Urothelium cell line (cell line): ENCODE measurements around the gene GCHFR.

Source experiments
- DNase-seq: peaks from one replicate; pipeline ENCODE4 v3.0.0; 2011; ENCODE audit warnings: low spot score, mixed read lengths
- FAIRE-seq: peaks from 2 replicates; lab custom pipeline; 2011; peaks lifted over from hg19 to GRCh38; lab: Jason Lieb, UNC

Gene GCHFR

DNA sequence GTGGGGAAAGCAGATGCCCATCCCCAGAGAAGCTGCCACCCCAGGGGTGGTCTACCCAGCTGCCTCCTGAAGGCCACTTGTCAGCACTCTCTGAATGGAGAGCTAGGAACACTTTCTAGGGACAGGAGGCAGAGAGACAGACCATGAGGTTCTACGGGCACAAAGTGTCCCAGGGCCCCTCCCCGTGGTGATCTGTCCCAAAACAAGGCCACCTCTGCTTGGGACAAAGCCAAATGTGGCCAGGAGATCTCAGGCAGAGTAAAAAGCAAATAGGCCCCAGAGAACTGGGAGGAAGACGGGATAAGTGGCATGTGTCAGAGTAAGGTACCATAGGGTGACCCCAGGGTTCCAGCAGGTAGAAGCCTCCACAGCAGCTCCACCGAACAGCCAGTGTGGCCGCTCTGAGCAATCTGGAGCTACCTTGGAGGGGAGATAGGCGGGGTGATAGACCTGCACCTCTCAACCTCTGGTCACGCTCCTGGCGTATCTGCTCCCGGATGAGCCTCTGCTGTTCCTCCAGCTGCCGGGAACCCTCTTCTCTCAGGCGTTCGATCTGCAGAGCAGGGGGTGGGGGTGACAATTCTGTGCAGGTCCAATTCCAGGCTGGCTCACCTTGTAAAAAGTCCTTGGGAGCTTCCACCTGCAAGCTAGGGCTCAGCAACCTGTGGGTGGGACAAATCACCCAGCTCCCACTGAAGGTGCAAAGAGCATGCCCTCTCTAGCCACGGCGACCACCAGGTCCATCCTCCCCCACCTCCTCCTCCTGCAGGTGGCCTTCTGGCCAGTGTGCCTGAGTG is 12.1 kb downstream of the GCHFR start:
- no peak for DNase-seq
- no peak for FAIRE-seq

- peak; percentile 67 for DNase-seq
- no peak for FAIRE-seq
Measured at GRCh38 chr15:40776537-40777141, 12.8 kb downstream of the GCHFR start.

DNA sequence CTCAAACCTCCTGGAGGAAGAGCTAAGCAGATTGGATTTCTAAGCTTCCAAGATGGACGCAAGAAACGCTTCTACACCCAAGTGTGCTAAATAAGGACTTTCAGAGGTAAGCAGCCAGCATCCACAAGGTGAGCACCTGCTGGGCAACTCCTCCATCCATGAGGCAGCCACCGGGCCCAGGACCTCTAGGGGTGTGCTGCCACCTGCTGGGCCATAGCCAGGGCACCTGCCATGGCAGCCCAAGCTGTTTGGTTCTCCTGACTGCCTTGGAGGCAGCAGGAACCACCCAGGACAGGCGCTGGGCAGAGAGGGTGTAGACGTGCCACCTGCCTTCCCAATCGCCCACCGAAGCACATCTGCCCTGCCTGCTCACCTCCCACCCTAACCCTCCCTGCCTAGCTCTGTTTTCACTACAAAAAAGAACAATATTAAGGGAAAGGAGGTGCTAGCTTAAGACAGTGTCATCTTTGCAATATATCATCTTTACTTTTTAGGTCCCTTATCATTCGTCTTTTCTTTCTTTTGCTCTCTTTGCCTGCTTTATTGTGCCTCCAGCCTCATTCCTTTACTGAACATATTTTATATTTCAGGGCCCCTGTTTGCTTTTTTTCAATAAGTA is 18.9 kb downstream of the GCHFR start:
- FAIRE-seq (no peak), DNase-seq (peak; percentile 65)

DNA sequence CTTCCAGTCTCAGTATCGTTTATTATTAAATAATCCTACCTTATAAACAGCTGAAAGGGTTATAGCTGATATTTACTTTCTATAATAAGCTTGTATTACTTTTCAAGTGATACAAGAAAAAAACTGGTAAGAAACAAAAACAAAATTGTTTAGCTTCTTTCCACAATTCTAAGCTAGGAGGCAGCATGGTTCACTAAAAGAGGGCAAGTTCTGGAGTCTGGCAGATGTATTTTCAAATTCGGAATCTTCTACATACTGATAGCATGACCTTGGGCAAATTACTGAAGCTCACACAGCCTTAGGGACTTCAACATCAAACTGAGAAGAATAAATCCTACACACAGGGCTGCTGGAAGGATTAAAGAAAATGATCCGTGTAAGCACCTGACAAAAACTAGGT is 21.3 kb downstream of the GCHFR start:
- DNase-seq, result no peak
- FAIRE-seq, result no peak

DNA sequence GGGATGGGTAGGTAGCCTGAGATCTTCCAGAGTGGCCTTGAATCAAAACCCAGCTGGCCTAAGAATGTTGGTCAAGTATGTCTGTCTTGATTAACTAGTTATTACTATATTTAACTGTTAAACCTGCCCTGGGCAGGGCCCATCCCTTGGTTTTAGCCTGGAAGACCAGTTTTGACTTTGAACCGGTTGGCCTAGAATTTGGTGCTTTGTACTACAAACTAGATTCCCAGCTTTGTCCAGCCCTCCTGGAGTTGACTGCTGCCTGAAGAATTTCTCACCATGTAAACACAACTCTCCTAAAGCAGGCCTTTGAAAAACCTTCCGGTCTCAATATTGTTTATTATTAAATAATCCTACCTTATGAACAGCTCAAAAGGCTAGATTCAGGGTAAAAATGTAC is 21.9 kb downstream of the GCHFR start:
- DNase-seq (no peak), FAIRE-seq (no peak)

DNA sequence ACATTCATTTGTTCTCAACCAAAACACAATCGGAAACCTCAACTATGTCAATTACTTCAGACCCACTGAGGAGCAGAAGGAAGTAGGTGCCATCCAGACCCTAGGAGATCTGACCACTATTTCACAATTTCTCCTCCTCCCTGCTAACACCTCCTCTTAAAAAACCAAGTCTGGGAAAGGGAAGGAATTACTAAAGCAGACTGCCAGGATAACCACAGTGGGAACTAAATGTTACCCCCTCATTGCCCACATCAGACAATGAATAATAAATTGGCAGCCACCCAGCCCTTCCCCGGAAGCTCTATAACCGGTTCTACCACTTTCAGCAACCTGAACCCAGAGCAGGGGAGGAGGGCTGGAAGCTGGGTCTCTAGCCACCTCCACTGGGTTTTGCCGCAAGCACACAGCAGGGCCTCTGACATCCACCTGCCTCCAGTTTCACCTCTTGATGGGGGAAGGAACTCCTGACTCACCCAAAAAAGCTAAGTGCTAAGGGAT is 23.5 kb downstream of the GCHFR start:
- DNase-seq, result peak; percentile 72
- no peak for FAIRE-seq

DNA sequence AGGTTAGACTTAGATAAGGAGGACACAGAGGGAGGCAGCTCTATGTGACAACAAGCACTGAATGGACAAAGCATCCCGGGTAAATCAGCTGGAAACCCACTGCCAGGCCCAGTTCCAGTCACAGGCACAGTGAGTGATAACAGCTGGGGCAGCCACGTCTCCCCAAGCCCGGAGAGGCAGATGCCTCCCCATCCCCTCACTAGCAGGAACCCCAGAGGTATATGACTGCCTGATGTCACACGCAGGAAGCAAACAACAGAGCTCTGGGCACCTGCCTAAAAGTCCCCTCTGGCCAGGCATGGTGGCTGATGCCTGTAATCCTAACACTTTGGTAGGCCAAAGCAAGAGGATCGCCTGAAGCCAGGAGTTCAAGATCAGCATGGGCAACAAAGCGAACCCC is 24.1 kb downstream of the GCHFR start:
- no peak for DNase-seq
- no peak for FAIRE-seq

- FAIRE-seq (no peak), DNase-seq (no peak)
Measured at GRCh38 chr15:40789119-40789518, 25.3 kb downstream of the GCHFR start.

GRCh38 chr15:40789999-40790398 is 26.1 kb downstream of the GCHFR start:
- DNase-seq (no peak), FAIRE-seq (no peak)

GRCh38 chr15:40790718-40791117 is 26.9 kb downstream of the GCHFR start:
- DNase-seq (no peak), FAIRE-seq (no peak)

DNA sequence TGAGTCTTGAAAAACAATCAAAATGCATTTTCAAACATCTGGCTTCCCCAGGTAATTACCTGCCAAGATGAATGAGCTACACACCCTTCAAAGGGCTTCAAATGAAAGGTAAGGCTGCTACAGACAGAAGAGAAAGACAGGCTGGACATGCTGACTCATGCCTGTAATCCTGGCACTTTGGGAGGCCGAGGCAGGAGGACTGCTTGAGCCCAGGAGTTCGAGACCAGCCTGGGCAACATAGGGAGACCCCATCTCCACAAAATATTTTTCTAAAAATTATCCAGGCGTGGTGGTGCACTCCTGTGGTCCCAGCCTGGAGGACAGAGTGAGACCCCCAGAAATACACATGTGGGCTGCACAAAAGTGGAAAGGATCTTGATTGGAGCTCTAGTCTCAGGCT is 28.5 kb downstream of the GCHFR start:
- FAIRE-seq (no peak), DNase-seq (no peak)

- DNase-seq (peak; percentile 72), FAIRE-seq (no peak)
Measured at GRCh38 chr15:40793216-40793989, 29.5 kb downstream of the GCHFR start.

DNA sequence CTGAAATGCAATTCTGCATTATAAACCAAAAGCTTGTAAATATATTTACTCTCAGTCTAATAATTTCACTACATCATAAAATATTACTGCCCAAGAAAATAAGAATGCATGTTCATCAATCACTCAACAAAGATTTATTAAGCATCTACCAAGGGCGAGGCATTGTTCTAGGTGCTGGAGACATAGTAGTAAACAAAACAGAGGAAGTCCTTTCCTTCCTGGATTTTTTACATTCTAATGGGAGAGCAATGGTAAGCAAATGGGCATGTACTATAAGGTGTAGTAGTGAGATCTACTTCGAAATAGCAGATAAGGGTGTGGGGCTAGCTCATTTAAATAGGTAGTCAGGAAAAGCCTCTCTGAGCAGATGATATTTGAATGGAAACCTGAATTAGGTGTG is 32.2 kb downstream of the GCHFR start:
- no peak for DNase-seq
- FAIRE-seq, result no peak

DNA sequence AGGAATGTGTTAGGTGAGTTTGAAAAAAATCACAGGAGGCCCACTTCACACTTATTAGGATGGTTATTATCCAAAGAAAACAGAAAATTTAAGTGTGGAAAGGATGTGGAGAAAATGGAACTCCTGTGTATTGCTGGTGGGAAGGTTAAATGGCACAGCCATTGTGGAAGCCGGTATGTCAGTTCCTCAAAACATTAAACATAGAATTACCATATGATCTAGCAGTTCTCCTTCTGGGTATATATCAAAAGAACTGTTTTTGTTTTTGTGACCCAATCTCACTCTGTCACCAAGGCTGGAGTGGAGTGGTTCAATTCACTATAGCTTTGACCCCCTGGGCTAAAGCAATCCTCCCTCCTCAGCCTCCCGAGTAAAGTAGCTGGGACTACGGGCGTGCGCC is 32.6 kb downstream of the GCHFR start:
- DNase-seq, result no peak
- FAIRE-seq, result no peak

DNA sequence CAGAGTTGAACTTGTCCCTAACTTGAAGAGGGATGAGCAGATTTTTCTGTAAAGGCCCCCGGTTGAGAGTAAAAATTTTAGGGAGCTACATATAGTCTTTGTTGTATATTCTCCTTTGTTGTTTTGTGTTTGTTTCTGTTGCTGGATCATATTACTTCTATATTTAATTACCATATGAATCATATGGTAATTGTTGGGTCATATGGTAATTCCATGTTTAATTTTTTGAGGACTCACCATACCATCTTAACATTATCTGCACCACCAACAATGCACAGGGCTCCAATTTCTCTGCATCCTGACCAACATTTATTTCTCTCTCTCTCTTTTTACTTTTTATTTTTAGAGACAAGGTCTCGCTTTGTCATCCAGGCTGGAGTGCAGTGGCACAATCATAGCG is 35.7 kb downstream of the GCHFR start:
- DNase-seq (no peak), FAIRE-seq (no peak)

DNA sequence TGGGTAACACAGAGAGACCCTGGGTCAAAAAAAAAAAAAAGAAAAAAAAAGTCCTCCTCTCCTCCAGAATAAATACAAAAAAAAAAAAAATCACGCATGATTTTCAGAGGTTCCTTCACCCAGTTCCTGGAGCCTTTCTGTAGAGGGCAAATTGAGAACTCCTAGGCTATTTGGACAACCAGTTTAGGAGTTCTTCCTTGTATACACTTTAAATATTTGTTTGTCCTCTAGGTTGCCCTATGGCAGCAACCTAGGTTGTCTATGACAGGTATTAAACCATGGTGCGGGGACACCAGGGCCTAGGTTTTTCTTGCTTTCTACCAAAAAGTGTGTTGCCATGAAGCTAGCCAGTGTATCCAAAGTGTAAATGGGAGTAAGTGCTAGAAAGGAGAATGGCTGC is 39.2 kb downstream of the GCHFR start:
- DNase-seq (no peak), FAIRE-seq (no peak)

DNA sequence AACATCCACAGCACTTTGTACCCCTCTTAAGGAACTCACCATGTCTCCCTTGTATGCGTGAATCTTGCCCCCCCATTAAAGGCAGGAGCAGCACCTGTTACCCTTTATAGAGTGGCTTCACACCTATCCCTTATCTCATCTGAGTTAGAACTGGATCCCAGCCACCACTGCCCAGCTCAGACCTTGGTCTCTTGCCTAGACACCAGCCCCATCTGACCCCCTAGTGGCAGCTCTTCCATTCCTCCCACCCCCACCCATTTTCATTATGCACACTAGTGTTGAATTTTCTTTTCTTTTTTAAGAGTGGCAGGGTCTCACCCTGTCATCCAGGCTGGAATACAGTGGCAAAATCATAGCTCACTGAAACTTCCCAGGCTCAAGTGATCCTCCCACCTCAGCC is 39.8 kb downstream of the GCHFR start:
- FAIRE-seq (no peak), DNase-seq (no peak)

- DNase-seq (no peak), FAIRE-seq (no peak)
Measured at GRCh38 chr15:40806672-40807027, 42.8 kb downstream of the GCHFR start.

DNA sequence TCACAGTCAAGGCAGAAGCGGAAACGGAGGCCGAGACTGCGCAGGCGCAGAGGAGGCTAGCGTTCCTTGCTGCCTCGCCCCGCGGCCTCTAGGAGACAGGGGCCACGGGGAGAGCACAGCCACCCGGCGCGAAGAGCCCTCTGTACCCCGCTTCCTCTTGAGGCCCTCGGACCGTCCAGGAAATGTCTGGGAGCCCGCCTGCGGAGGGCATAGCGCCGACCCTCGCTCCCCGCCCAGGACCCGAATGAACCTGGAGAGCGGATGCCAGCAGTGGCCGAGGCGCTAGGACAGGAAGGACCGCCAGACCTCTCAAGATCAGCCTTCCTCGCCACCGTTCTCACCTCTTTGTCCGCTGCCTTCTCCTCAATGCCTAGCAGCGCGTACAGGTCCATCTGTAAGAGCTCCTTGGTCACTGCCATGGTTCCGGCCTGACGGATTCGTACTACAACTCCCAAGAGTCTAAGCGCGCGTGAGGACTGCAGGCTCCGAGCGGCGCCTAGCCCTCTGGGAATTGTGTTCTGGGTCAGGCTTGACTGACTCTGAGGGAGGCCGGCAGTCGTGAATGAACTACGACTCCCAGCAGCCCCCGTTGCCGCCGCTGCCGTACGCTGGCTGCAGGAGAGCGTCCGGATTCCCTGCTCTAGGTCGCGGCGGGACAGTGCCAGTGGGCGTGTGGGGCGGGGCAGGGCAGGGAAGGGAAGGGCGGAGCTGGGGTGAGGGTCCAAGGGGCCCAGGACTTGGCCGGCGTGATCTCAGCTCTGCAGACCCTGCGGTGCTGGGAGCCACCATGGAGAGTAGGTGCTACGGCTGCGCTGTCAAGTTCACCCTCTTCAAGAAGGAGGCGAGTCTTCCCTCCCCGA is 43.4 kb downstream of the GCHFR start, which contains the start of the genes DNAJC17 and ZFYVE19:
Gene DNAJC17 (minus strand): TSS at position 446 of the 860 bp plus-strand sequence. CDS start 27 bp downstream, at position 419.
Gene ZFYVE19 (plus strand): TSS at position 62 of the 860 bp plus-strand sequence. CDS start 501 bp downstream, at position 563.
- peak; percentile 86 for FAIRE-seq

GRCh38 chr15:40807888-40808461 is 44.1 kb downstream of the GCHFR start:
- no peak for DNase-seq
- FAIRE-seq, result no peak

More for the DNA sequence above, 43.4 kb downstream of the GCHFR start, which contains the start of the genes DNAJC17 and ZFYVE19:
- DNase-seq, result peak; percentile 96
